ENCODE measurements around the gene GPR151. TPM values are rescaled to one million over a fixed set of nuclear protein-coding genes. Genes with fewer than 3 reads are reported as not detected.

The GPR151 gene
- total RNA-seq, result not detected

DNA sequence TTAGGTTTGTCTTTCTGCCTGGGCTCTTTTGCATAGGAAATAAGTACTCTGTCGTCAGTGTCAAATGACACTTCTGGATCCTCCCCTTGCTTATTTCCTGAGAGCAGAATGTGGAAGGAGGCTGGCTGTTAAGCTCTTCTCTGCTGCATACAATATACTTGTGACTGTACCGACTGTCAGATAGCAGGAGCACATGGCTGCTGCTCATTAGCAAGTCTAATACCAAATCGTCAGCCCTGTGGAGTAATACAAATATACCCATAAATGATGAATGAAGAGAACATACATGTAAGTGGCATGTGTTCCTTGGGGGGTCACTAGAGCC, at the start of gene GPR151:
Gene GPR151 (minus strand): TSS at position 40 of the 325 bp plus-strand sequence. CDS start 77 bp downstream, outside the sequence.
- no peak for DNase-seq
- Histone ChIP-seq H3K4me3 (no peak within 1 kb of the TSS), H3K4me1 (no peaks in the 10 kb centered on the region), H3K9me3 (no peaks in the 10 kb centered on the region), H3K36me3 (peaks cover 0 to 16% of the 10 kb centered on the region in 2 donors), H3K27me3 (no peaks in the 10 kb centered on the region), H3K27ac (no peak within 1 kb of the TSS)
- no peak for ATAC-seq
- intact Hi-C loops (cut with DNase I; ENCODE audit: low total_unique reads), result no loop called here
- TF ChIP-seq POLR2A (IDR thresholded peaks at IDR 0.05) (no peak), CTCF (IDR thresholded peaks at IDR 0.05 in 4 of 5, conservative IDR thresholded peaks at IDR 0.05 in 1 of 5) (no peak)
- in situ Hi-C loops (cut with MboI; ENCODE audit: low sequenced_read_pairs in 4 of 4), result no loop called here

DNA sequence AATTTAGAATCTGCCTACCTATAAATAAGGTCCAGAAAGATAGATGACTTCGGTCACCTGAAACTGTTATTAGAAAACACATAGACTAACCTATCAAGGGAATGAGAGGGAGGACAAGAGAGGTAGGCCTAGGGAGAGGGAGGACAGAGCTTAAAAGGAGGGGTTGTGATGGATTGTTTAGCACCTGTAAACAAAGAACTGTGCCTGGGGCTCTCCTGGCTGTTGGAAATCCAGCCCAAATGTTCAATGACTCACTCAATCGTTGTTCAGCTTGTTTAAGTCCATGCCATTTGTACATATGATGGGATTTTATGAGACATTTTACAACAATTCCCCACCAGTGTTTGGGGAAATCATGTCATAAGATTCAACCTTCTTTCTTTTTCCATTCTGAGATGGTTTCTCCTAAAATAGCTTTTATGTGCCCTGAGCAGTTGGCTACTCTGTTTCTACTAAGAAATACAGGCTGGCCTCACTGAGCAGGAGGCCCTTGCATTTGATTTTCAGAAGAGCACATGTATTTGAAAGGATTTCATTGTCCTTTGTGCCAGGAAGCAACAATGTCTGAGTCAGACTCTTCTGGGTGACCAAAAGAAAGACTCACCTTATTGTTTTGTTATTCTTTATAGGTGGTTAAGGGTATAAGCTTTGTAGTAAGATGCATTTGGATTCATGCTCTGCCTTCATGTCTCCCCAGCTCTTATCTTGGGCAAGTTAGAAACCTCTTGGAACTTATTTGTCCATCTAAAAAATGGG, 48.2 kb upstream of the GPR151 start:
- Histone ChIP-seq H3K9me3 (no peaks in the 10 kb centered on the region), H3K4me1 (no peaks in the 10 kb centered on the region), H3K27me3 (no peaks in the 10 kb centered on the region), H3K4me3 (no peak overlapping the region), H3K36me3 (no peaks in the 10 kb centered on the region), H3K27ac (no peak overlapping the region)
- no peak for TF ChIP-seq CTCF (IDR thresholded peaks at IDR 0.05 in 4 of 5, conservative IDR thresholded peaks at IDR 0.05 in 1 of 5)
- no peak for TF ChIP-seq POLR2A (IDR thresholded peaks at IDR 0.05)
- intact Hi-C loops (cut with DNase I; ENCODE audit: low total_unique reads) (no loop called here), in situ Hi-C loops (cut with MboI; ENCODE audit: low sequenced_read_pairs in 4 of 4) (no loop called here)
- no peak for DNase-seq
- no peak for ATAC-seq

GRCh38 chr5:146562461-146562860, 46.5 kb upstream of the GPR151 start:
- no peaks in the 10 kb centered on the region for H3K36me3 ChIP-seq
- ATAC-seq (no peak), DNase-seq (no peak)
- H3K4me1 ChIP-seq, result no peaks in the 10 kb centered on the region
- H3K27me3 ChIP-seq, result no peaks in the 10 kb centered on the region
- no peak overlapping the region for H3K4me3 ChIP-seq
- H3K27ac ChIP-seq, result no peak overlapping the region
- intact Hi-C loops (cut with DNase I; ENCODE audit: low total_unique reads), result no loop called here
- H3K9me3 ChIP-seq, result no peaks in the 10 kb centered on the region
- no peak for TF ChIP-seq CTCF (IDR thresholded peaks at IDR 0.05 in 4 of 5, conservative IDR thresholded peaks at IDR 0.05 in 1 of 5)
- no peak for TF ChIP-seq POLR2A (IDR thresholded peaks at IDR 0.05)
- in situ Hi-C loops (cut with MboI; ENCODE audit: low sequenced_read_pairs in 4 of 4), result no loop called here

- H3K4me1 ChIP-seq, result no peaks in the 10 kb centered on the region
- no peak for TF ChIP-seq CTCF (IDR thresholded peaks at IDR 0.05 in 4 of 5, conservative IDR thresholded peaks at IDR 0.05 in 1 of 5)
- no peak for TF ChIP-seq POLR2A (IDR thresholded peaks at IDR 0.05)
- no peaks in the 10 kb centered on the region for H3K9me3 ChIP-seq
- no peak for DNase-seq
- no peak for ATAC-seq
- intact Hi-C loops (cut with DNase I; ENCODE audit: low total_unique reads), result no loop called here
- H3K4me3 ChIP-seq, result no peak overlapping the region
- in situ Hi-C loops (cut with MboI; ENCODE audit: low sequenced_read_pairs in 4 of 4), result no loop called here
- H3K27me3 ChIP-seq, result no peaks in the 10 kb centered on the region
- H3K27ac ChIP-seq, result no peak overlapping the region
- no peaks in the 10 kb centered on the region for H3K36me3 ChIP-seq
These were observed 45.7 kb upstream of the GPR151 start for GRCh38 chr5:146561711-146562110.

Data from gastrocnemius medialis (tissue), 4 donors.